Mammary epithelial cell (primary cell): Measurements from ENCODE around the gene UCK2.

ENCODE experiments used
- EZH2 ChIP-seq: IDR thresholded peaks from 2 replicates; pipeline ENCODE4 v1.6.1; 2012; ENCODE audit warnings: low read length, inconsistent platforms, borderline replicate concordance
- TF ChIP-seq, protein P1 (sequence below), 2 donors: IDR thresholded peaks in 1 of 2; conservative IDR thresholded peaks in 1 of 2; 2 replicates each; pipeline ENCODE4 v1.5.1; 2011 to 2012; ENCODE audit warnings: inconsistent platforms in 2 of 2, low read length in 2 of 2, mild to moderate bottlenecking in 2 of 2, control low read depth in 1 of 2, low read depth in 1 of 2; ENCODE audit not compliant: insufficient read depth in 1 of 2; ENCODE audit errors: extremely low read depth in 1 of 2

GRCh38 chr1:165942062-165942461, 114.6 kb downstream of the UCK2 start:
- TF ChIP-seq, protein P1, sequence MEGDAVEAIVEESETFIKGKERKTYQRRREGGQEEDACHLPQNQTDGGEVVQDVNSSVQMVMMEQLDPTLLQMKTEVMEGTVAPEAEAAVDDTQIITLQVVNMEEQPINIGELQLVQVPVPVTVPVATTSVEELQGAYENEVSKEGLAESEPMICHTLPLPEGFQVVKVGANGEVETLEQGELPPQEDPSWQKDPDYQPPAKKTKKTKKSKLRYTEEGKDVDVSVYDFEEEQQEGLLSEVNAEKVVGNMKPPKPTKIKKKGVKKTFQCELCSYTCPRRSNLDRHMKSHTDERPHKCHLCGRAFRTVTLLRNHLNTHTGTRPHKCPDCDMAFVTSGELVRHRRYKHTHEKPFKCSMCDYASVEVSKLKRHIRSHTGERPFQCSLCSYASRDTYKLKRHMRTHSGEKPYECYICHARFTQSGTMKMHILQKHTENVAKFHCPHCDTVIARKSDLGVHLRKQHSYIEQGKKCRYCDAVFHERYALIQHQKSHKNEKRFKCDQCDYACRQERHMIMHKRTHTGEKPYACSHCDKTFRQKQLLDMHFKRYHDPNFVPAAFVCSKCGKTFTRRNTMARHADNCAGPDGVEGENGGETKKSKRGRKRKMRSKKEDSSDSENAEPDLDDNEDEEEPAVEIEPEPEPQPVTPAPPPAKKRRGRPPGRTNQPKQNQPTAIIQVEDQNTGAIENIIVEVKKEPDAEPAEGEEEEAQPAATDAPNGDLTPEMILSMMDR (conservative IDR thresholded peaks at IDR 0.05 in 1 of 2, IDR thresholded peaks at IDR 0.05 in 1 of 2; ENCODE audit: extremely low read depth in 1 of 2, insufficient read depth in 1 of 2, low read depth in 1 of 2, low read length in 2 of 2) = no peak
- no peak for TF ChIP-seq EZH2
